ENCODE results near the gene INPP5K. TPM values are rescaled to one million over a fixed set of nuclear protein-coding genes. Genes with fewer than 3 reads are reported as not detected.
"Not testable (repeated sequence)": the region's sequence is repeated elsewhere in the genome, so short reads cannot be mapped to it uniquely, and the experiment has no call there.

Gene INPP5K
- polyA plus RNA-seq, 1 donor from 2014 or later: 35.8 TPM

DNA sequence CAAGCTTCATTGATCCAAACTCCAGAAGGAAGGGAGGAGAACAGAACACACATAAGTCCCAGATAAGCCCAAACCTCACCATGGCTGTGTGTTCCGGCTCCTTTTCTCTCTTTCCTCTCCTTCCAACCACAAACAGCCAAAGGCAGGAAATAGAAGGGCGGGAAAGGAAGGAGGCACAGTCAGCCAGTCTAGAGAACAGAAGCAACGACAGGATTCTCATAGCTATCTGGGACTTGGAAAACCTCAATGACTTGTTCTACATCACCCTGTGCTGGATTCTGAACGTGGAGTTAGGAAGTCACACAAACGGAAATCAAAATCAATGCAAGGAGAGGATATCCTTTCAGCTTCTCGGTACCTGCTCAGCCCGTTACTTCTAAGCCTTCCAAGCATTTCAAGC is 69.4 kb downstream of the INPP5K start:
- Histone ChIP-seq H4K20me1 (ENCODE audit: insufficient read depth) (no peaks in the 10 kb centered on the region), H3K9me3 (ENCODE audit: low read length) (no peaks in the 10 kb centered on the region), H3K9ac (ENCODE audit: low read length) (no peak overlapping the region), H3K9me2 (ENCODE audit: insufficient read depth, low read length) (no peaks in the 10 kb centered on the region), H3K4me2 (ENCODE audit: low read length) (no peak overlapping the region), H3K4me3 (ENCODE audit: low read length) (no peak overlapping the region), H3K79me2 (replicated peaks; ENCODE audit: insufficient read depth, low read length) (peaks cover 68% of the 10 kb centered on the region), H3F3A (ENCODE audit: insufficient read depth, low read length, poor library complexity, severe bottlenecking) (no peaks in the 10 kb centered on the region), H3K27me3 (ENCODE audit: insufficient read depth, low read depth, low read length) (no peaks in the 10 kb centered on the region), H3K36me3 (ENCODE audit: insufficient read depth, low read length) (no peaks in the 10 kb centered on the region), H2AFZ (ENCODE audit: low read depth, low read length) (no peak overlapping the region), H3K27ac (ENCODE audit: low read length) (no peak overlapping the region)
- TF ChIP-seq RAD21 (conservative IDR thresholded peaks at IDR 0.05) (no peak), POLR2AphosphoS5 (IDR thresholded peaks at IDR 0.05) (no peak), EP300 (conservative IDR thresholded peaks at IDR 0.05; ENCODE audit: poor library complexity, severe bottlenecking) (no peak), TAF1 (IDR thresholded peaks at IDR 0.05; ENCODE audit: low read depth) (no peak)
- TF ChIP-seq, protein P1, sequence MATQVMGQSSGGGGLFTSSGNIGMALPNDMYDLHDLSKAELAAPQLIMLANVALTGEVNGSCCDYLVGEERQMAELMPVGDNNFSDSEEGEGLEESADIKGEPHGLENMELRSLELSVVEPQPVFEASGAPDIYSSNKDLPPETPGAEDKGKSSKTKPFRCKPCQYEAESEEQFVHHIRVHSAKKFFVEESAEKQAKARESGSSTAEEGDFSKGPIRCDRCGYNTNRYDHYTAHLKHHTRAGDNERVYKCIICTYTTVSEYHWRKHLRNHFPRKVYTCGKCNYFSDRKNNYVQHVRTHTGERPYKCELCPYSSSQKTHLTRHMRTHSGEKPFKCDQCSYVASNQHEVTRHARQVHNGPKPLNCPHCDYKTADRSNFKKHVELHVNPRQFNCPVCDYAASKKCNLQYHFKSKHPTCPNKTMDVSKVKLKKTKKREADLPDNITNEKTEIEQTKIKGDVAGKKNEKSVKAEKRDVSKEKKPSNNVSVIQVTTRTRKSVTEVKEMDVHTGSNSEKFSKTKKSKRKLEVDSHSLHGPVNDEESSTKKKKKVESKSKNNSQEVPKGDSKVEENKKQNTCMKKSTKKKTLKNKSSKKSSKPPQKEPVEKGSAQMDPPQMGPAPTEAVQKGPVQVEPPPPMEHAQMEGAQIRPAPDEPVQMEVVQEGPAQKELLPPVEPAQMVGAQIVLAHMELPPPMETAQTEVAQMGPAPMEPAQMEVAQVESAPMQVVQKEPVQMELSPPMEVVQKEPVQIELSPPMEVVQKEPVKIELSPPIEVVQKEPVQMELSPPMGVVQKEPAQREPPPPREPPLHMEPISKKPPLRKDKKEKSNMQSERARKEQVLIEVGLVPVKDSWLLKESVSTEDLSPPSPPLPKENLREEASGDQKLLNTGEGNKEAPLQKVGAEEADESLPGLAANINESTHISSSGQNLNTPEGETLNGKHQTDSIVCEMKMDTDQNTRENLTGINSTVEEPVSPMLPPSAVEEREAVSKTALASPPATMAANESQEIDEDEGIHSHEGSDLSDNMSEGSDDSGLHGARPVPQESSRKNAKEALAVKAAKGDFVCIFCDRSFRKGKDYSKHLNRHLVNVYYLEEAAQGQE (IDR thresholded peaks at IDR 0.05; ENCODE audit: borderline replicate concordance): no peak

DNA sequence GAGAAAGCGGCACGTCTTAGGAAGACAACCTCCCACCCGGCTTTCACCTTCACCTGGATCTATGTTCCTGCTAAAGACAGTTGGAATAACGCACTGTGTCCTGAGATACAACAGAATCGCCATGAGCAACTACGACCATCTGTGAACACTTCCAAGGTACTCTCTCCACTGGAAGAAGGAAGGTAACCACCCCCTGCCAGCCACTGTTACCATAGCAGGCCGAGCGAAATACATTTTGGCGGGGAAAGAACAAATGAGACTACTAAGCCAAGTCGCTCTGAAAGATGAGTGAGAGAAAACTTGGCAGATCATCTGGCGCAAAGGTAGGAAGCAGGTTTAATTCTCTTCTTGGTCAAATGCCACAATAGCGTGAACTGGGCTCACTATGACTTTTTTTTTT is 70.2 kb downstream of the INPP5K start:
- Histone ChIP-seq H3K4me3 (ENCODE audit: low read length) (no peak overlapping the region), H3K79me2 (replicated peaks; ENCODE audit: insufficient read depth, low read length) (peaks cover 60% of the 10 kb centered on the region), H3K4me2 (ENCODE audit: low read length) (no peak overlapping the region), H3F3A (ENCODE audit: insufficient read depth, low read length, poor library complexity, severe bottlenecking) (no peaks in the 10 kb centered on the region), H3K9me2 (ENCODE audit: insufficient read depth, low read length) (no peaks in the 10 kb centered on the region), H3K9ac (ENCODE audit: low read length) (no peak overlapping the region), H4K20me1 (ENCODE audit: insufficient read depth) (no peaks in the 10 kb centered on the region), H3K27me3 (ENCODE audit: insufficient read depth, low read depth, low read length) (no peaks in the 10 kb centered on the region), H2AFZ (ENCODE audit: low read depth, low read length) (no peak overlapping the region), H3K9me3 (ENCODE audit: low read length) (no peaks in the 10 kb centered on the region), H3K36me3 (ENCODE audit: insufficient read depth, low read length) (no peaks in the 10 kb centered on the region), H3K27ac (ENCODE audit: low read length) (no peak overlapping the region)
- TF ChIP-seq SMC3 (conservative IDR thresholded peaks at IDR 0.05; ENCODE audit: poor library complexity) (no peak), RAD21 (conservative IDR thresholded peaks at IDR 0.05) (no peak), EP300 (conservative IDR thresholded peaks at IDR 0.05; ENCODE audit: poor library complexity, severe bottlenecking) (no peak), MXI1 (conservative IDR thresholded peaks at IDR 0.05; ENCODE audit: poor library complexity, severe bottlenecking) (no peak), TAF1 (IDR thresholded peaks at IDR 0.05; ENCODE audit: low read depth) (no peak), EZH2 (IDR thresholded peaks at IDR 0.05; ENCODE audit: borderline replicate concordance, insufficient read depth, low read length, poor library complexity, severe bottlenecking) (no peak), POLR2AphosphoS5 (IDR thresholded peaks at IDR 0.05) (no peak)
- TF ChIP-seq, protein P1 (IDR thresholded peaks at IDR 0.05; ENCODE audit: borderline replicate concordance): no peak
- TF ChIP-seq, protein P2, sequence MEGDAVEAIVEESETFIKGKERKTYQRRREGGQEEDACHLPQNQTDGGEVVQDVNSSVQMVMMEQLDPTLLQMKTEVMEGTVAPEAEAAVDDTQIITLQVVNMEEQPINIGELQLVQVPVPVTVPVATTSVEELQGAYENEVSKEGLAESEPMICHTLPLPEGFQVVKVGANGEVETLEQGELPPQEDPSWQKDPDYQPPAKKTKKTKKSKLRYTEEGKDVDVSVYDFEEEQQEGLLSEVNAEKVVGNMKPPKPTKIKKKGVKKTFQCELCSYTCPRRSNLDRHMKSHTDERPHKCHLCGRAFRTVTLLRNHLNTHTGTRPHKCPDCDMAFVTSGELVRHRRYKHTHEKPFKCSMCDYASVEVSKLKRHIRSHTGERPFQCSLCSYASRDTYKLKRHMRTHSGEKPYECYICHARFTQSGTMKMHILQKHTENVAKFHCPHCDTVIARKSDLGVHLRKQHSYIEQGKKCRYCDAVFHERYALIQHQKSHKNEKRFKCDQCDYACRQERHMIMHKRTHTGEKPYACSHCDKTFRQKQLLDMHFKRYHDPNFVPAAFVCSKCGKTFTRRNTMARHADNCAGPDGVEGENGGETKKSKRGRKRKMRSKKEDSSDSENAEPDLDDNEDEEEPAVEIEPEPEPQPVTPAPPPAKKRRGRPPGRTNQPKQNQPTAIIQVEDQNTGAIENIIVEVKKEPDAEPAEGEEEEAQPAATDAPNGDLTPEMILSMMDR (IDR thresholded peaks at IDR 0.05; ENCODE audit: poor library complexity, severe bottlenecking): no peak

DNA sequence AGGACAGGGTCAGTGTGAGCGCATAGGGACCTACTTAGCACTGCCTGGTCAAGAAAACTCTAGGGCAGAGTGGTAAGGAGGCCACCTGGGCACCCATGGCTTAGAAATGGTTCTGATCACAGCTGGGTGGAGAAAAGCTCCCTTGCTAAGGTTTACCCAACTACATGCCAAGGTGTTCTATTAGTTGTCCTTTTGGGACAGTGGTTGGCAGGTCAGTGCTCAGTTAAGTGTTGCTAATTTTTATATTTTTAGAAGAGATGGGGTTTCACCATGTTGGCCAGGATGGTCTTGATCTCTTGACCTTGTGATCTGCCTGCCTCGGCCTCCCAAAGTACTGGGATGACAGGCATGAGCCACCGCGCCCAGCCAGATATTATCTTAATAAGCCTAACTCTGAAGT is 70.7 kb downstream of the INPP5K start:
- not testable (repeated sequence) for H4K20me1 ChIP-seq (ENCODE audit: insufficient read depth); H2AFZ ChIP-seq (ENCODE audit: low read depth, low read length); H3K9me2 ChIP-seq (ENCODE audit: insufficient read depth, low read length); H3K27me3 ChIP-seq (ENCODE audit: insufficient read depth, low read depth, low read length); H3K4me3 ChIP-seq (ENCODE audit: low read length); H3F3A ChIP-seq (ENCODE audit: insufficient read depth, low read length, poor library complexity, severe bottlenecking); H3K27ac ChIP-seq (ENCODE audit: low read length); H3K4me2 ChIP-seq (ENCODE audit: low read length); H3K9me3 ChIP-seq (ENCODE audit: low read length); H3K9ac ChIP-seq (ENCODE audit: low read length); H3K36me3 ChIP-seq (ENCODE audit: insufficient read depth, low read length)
- peaks cover 62% of the 10 kb centered on the region for H3K79me2 ChIP-seq (replicated peaks; ENCODE audit: insufficient read depth, low read length)

Measured in neural cell (in vitro differentiated cells).